GM19023 (cell line): ENCODE measurements around the gene CACNB4.

ENCODE experiments used
- ATAC-seq: cut with Tn5 transposase; IDR thresholded peaks from one replicate; pipeline ENCODE4 v1.9.1; 2021; ENCODE audit warnings: mild to moderate bottlenecking, moderate library complexity; ENCODE audit not compliant: unreplicated experiment

Gene CACNB4

DNA sequence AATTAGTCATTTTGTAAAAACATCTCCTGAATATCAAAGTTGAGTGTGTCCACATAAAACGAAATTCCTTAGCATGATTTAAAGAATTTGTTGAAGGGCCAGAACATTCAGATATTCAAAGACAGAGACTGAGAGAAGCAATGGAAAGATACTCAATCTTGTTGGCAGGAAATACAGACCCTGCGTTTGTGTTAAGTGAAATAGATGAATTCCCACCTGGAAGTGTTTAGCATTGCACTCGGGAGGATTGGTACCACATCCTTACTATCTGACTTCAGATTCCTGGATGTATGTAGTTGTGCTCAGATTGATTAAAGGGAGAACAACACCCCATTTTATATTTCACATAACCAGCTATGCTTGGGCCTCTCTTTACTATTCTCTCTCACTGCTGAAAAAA is 260.9 kb downstream of the CACNB4 start:
- no peak for ATAC-seq

DNA sequence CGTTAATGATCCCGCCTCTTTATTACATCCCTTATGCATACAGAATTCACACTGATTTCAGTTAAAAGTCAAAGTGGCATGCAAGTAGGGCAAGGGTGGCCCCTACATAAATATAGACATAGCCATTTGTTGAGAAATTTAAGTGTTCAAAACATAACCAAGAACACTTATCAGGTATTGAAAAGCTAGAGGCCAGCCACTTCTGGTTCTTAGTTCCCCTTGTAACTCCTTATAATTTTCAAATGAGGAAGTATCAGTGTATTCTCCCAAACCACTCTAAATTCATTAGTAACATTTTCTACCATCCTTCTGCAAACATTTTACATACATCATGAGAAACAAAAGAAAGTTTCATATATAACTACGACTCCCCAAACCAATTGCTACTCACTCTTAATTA is 264.9 kb downstream of the CACNB4 start:
- ATAC-seq: no peak

GRCh38 chr2:151830961-151831360 is 267.9 kb downstream of the CACNB4 start:
- ATAC-seq: no peak

DNA sequence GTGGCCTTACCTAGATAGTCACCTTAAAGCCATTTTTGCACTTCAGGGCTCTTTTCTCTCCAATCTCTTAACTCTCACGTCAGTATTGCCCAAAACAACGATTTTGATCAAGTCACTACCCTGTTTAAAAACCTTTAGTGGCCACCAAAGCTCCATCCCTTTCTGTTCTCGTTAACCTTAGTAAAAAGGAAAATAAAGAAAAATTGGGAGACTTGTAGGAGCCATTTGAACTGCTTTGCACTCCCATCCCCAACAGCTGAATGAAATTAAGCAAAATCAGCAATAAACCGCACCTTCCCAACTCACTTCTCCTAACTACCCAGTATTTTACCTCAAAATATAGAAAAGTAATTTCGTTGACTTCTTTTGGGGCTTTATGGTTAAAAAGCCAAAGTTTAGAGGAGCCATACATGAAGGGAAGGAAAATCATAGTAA is 269.9 kb downstream of the CACNB4 start:
- ATAC-seq: no peak

GRCh38 chr2:151828143-151828889 is 270.5 kb downstream of the CACNB4 start, which contains the start of gene ARL5A:
TSS of gene ARL5A (minus strand) at chr2:151828421. CDS start at chr2:151828176, 245 bp downstream.
- ATAC-seq: peak; percentile 95

GRCh38 chr2:151827564-151828142 is 271.2 kb downstream of the CACNB4 start:
- ATAC-seq: peak; percentile 35

DNA sequence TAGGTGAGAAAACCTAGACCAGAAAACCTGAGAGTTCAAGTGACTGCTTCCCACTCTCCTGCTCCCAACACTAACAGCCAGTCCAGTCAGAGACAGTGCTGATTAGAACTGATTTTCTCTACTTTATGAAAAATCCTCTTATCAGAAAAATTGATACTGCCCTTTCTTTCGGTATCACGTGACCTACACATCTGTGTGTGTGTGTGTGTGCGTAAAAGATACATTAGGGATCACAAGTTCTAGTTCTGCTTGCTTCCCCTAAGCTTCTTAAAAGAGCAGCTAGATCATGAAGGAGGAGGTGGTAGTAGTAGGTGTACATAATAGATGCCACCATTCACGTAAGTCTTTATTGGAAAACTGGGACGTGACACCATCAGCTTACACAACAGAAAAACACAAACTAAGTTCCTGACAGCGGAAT is 272.1 kb downstream of the CACNB4 start:
- ATAC-seq: no peak

DNA sequence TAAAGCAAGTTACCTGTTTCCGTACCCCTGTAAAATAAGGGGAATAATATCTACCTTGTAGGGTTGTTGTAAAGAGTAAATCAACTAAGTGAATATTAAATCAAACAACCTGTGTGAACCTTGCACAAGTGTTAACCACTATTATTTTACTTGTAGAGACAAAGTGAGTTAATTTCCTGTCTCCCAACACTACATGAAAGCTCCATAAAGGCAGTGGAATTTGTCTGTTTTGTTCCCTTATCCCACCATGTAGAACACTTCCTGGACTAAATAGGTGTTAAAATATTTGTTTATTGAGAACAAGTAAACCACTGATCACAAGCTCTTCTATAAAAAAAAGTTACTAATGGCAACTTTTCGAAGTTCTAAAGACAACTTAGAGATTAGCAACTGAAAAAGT is 274.0 kb downstream of the CACNB4 start:
- ATAC-seq: no peak

- ATAC-seq: no peak
These were observed 275.2 kb downstream of the CACNB4 start for GRCh38 chr2:151823651-151824050.

DNA sequence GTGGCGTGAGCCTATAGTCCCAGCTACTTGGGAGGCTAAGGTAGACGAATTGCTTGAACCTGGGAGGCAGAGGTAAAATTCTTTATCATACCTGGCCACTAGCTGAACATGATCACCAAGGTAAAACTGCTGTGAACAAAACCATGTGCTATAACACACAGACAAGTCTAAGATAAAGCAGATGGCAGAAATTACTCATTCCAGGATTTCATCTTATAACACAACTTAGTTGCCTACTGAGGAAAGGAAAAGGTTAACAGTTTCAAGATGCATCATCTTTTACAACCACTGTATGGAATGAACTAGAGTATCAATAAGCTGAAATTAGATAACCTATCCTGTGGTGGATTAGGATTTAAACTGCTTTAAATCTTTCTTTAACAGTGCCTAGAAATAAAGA is 278.9 kb downstream of the CACNB4 start:
- ATAC-seq: no peak

GRCh38 chr2:151817929-151818328 is 280.9 kb downstream of the CACNB4 start:
- no peak for ATAC-seq

DNA sequence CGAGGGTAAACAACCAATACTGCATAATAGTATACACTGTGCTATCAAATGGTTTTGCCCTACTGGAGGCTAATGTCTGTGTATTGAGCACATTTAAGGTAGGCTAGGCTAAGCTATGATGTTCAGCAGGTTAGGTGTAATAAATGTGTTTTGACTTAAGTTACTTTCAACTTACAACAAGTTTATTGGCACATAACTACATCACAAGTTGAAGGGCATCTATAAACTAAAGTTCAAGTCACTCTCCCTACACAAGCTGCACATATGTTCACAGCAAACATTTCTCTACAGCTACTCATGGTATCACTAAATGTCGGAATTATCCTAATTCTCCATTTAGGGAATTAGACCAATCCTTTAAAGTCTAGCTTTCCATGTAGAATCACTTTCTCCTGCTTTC is 282.0 kb downstream of the CACNB4 start:
- ATAC-seq: no peak

DNA sequence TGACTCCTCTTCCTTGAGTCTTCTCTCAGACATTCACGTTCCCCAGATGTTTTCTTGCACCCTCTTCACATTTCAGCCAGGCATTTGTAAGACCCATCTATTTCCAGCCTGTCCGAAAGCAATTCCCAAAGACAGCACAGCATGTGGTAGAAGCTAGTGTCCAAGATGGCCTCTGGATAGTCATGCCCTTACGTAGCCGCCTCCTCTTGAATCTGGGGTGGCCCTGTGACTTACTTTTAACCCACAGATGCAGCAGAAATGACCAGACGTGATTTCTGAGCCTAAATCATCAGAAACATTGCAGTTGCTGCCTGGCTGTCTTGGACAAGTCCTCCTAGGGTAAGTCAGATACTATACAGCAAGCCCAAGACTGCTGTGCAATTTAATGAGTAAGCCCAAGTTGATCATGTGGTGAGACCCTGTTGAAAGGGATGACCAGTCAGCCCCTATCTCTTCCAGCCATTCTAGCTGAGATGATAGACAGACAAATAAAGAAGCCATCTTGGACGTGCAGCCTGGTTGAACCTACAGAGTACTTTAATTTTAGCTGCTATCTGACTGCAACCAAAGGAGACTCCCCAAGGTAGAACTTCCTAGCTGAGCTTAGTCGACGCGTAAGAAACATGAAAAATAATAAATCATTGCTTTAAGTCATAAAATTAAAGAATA is 282.9 kb downstream of the CACNB4 start:
- no peak for ATAC-seq

GRCh38 chr2:151810489-151810888 is 288.4 kb downstream of the CACNB4 start:
- ATAC-seq: no peak

DNA sequence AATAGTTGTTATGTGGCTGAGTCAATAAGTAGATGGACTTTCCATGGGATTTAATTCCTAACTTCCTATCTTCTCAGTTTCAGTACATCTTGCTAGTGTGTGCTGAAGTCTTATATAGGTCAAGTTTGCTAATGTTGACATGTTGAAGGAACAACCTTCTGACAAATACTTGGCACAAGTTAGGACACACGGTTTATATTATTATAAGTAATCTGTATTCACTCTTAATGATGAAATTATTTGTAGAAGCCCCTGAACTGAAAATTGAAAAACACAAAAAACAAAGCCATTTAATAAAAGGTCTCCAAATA is 289.8 kb downstream of the CACNB4 start:
- ATAC-seq: no peak

- ATAC-seq: no peak
These were observed 290.4 kb downstream of the CACNB4 start for GRCh38 chr2:151808258-151809072.

- ATAC-seq: no peak
These were observed 292.9 kb downstream of the CACNB4 start for GRCh38 chr2:151805961-151806360.

- ATAC-seq: no peak
These were observed 293.5 kb downstream of the CACNB4 start for GRCh38 chr2:151805343-151805742.

- ATAC-seq: no peak
These were observed 295.0 kb downstream of the CACNB4 start for GRCh38 chr2:151803811-151804210.

- no peak for ATAC-seq
These were observed 296.5 kb downstream of the CACNB4 start for GRCh38 chr2:151802315-151802714.

- ATAC-seq: no peak
These were observed 299.0 kb downstream of the CACNB4 start for GRCh38 chr2:151799886-151800292.
